T-helper 1 cell treated with Interleukin-12 subunit alpha and Interleukin-12 subunit beta and Interleukin-4 antibody, amounts not matched to agents 30 μg/mL and 1 μg/mL, for 36 hours (primary cell): ENCODE measurements around the gene BAHCC1.

Source experiments
- H3K27ac Mint-ChIP-seq: one replicate; pipeline ENCODE4 v1.8.0; 2021; ENCODE audit warnings: mild to moderate bottlenecking, mixed read lengths
- H3K27me3 Mint-ChIP-seq: one replicate; pipeline ENCODE4 v1.8.0; 2021; ENCODE audit warnings: low read depth, mixed read lengths
- H3K36me3 Mint-ChIP-seq: one replicate; pipeline ENCODE4 v1.8.0; 2021; ENCODE audit warnings: low read depth, mixed read lengths
- H3K4me1 Mint-ChIP-seq: one replicate; pipeline ENCODE4 v1.8.0; 2021; ENCODE audit warnings: low read depth, mixed read lengths
- H3K4me3 Mint-ChIP-seq: one replicate; pipeline ENCODE4 v1.8.0; 2021; ENCODE audit warnings: mild to moderate bottlenecking, moderate library complexity, mixed read lengths
- H3K9me3 Mint-ChIP-seq: one replicate; pipeline ENCODE4 v1.8.0; 2021; ENCODE audit warnings: mixed read lengths

The BAHCC1 gene

GRCh38 chr17:81427173-81428120 lies 32.2 kb downstream of the BAHCC1 start:
- Mint-ChIP-seq H3K4me1 (no peaks in the 10 kb centered on the region), H3K9me3 (no peaks in the 10 kb centered on the region), H3K36me3 (no peaks in the 10 kb centered on the region), H3K27ac (no peak overlapping the region), H3K27me3 (peaks cover 13% of the 10 kb centered on the region), H3K4me3 (no peak overlapping the region)

GRCh38 chr17:81428121-81428515 lies 32.9 kb downstream of the BAHCC1 start:
- Mint-ChIP-seq H3K9me3 (no peaks in the 10 kb centered on the region), H3K4me3 (no peak overlapping the region), H3K4me1 (no peaks in the 10 kb centered on the region), H3K27ac (no peak overlapping the region), H3K27me3 (peaks cover 13% of the 10 kb centered on the region), H3K36me3 (no peaks in the 10 kb centered on the region)

- Mint-ChIP-seq H3K27me3 (peaks cover 13% of the 10 kb centered on the region), H3K4me1 (no peaks in the 10 kb centered on the region), H3K4me3 (no peak overlapping the region), H3K27ac (no peak overlapping the region), H3K36me3 (no peaks in the 10 kb centered on the region), H3K9me3 (no peaks in the 10 kb centered on the region)
Observed at GRCh38 chr17:81428516-81428915, 33.3 kb downstream of the BAHCC1 start.

GRCh38 chr17:81428948-81429774 lies 33.9 kb downstream of the BAHCC1 start:
- Mint-ChIP-seq H3K4me3 (no peak overlapping the region), H3K27ac (no peak overlapping the region), H3K9me3 (no peaks in the 10 kb centered on the region), H3K27me3 (peaks cover 13% of the 10 kb centered on the region), H3K36me3 (no peaks in the 10 kb centered on the region), H3K4me1 (no peaks in the 10 kb centered on the region)

- Mint-ChIP-seq H3K27ac (no peak overlapping the region), H3K4me3 (no peak overlapping the region), H3K36me3 (no peaks in the 10 kb centered on the region), H3K9me3 (no peaks in the 10 kb centered on the region), H3K27me3 (peaks cover 13% of the 10 kb centered on the region), H3K4me1 (no peaks in the 10 kb centered on the region)
Observed at GRCh38 chr17:81429821-81430551, 34.7 kb downstream of the BAHCC1 start.

GRCh38 chr17:81431545-81432482 lies 36.6 kb downstream of the BAHCC1 start:
- Mint-ChIP-seq H3K36me3 (no peaks in the 10 kb centered on the region), H3K9me3 (no peaks in the 10 kb centered on the region), H3K4me3 (no peak overlapping the region), H3K4me1 (no peaks in the 10 kb centered on the region), H3K27ac (no peak overlapping the region), H3K27me3 (peaks cover 13% of the 10 kb centered on the region)

GRCh38 chr17:81432941-81433340 lies 37.7 kb downstream of the BAHCC1 start:
- H3K4me1 Mint-ChIP-seq = no peaks in the 10 kb centered on the region
- H3K36me3 Mint-ChIP-seq = no peaks in the 10 kb centered on the region
- peaks cover 7% of the 10 kb centered on the region for H3K27me3 Mint-ChIP-seq

GRCh38 chr17:81433656-81434055 lies 38.4 kb downstream of the BAHCC1 start:
- H3K4me1 Mint-ChIP-seq = no peaks in the 10 kb centered on the region
- H3K27me3 Mint-ChIP-seq = peaks cover 6% of the 10 kb centered on the region
- H3K27ac Mint-ChIP-seq = no peak overlapping the region
- H3K9me3 Mint-ChIP-seq = no peaks in the 10 kb centered on the region
- H3K4me3 Mint-ChIP-seq = no peak overlapping the region
- H3K36me3 Mint-ChIP-seq = no peaks in the 10 kb centered on the region

More at GRCh38 chr17:81432941-81433340, 37.7 kb downstream of the BAHCC1 start:
- H3K4me3 Mint-ChIP-seq = no peak overlapping the region
- no peaks in the 10 kb centered on the region for H3K9me3 Mint-ChIP-seq
- H3K27ac Mint-ChIP-seq = no peak overlapping the region

- Mint-ChIP-seq H3K27me3 (peaks cover 3% of the 10 kb centered on the region), H3K4me3 (no peak overlapping the region), H3K4me1 (no peaks in the 10 kb centered on the region), H3K27ac (no peak overlapping the region), H3K36me3 (no peaks in the 10 kb centered on the region), H3K9me3 (no peaks in the 10 kb centered on the region)
Observed at GRCh38 chr17:81434072-81434471, 38.8 kb downstream of the BAHCC1 start.

- H3K4me3 Mint-ChIP-seq = no peak overlapping the region
Observed at GRCh38 chr17:81434681-81435417, 39.6 kb downstream of the BAHCC1 start.

GRCh38 chr17:81435652-81436293 lies 40.5 kb downstream of the BAHCC1 start:
- Mint-ChIP-seq H3K4me3 (no peak overlapping the region), H3K27me3 (peaks cover under 1% of the 10 kb centered on the region), H3K36me3 (no peaks in the 10 kb centered on the region), H3K9me3 (no peaks in the 10 kb centered on the region), H3K4me1 (no peaks in the 10 kb centered on the region), H3K27ac (no peak overlapping the region)

More at GRCh38 chr17:81434681-81435417, 39.6 kb downstream of the BAHCC1 start:
- no peaks in the 10 kb centered on the region for H3K4me1 Mint-ChIP-seq
- no peaks in the 10 kb centered on the region for H3K36me3 Mint-ChIP-seq
- H3K27me3 Mint-ChIP-seq = peaks cover 3% of the 10 kb centered on the region
- H3K27ac Mint-ChIP-seq = no peak overlapping the region
- H3K9me3 Mint-ChIP-seq = no peaks in the 10 kb centered on the region

GRCh38 chr17:81436294-81436849 lies 41.1 kb downstream of the BAHCC1 start:
- no peak overlapping the region for H3K4me3 Mint-ChIP-seq
- no peaks in the 10 kb centered on the region for H3K4me1 Mint-ChIP-seq
- H3K36me3 Mint-ChIP-seq = no peaks in the 10 kb centered on the region
- no peak overlapping the region for H3K27ac Mint-ChIP-seq
- H3K27me3 Mint-ChIP-seq = no peaks in the 10 kb centered on the region
- H3K9me3 Mint-ChIP-seq = no peaks in the 10 kb centered on the region
